HepG2 (cell line): Measurements from ENCODE around the gene ACSS2. TPM values are rescaled to one million over a fixed set of nuclear protein-coding genes. Genes with fewer than 3 reads are reported as not detected.

Experiments used
- ASH2L ChIP-seq: fragments of 300-600, 200-600 bp; sonication (generic); IDR thresholded peaks from 2 replicates; pipeline ENCODE4 v1.7.0; 2017; ENCODE audit warnings: low read depth, mild to moderate bottlenecking, moderate library complexity, mixed read lengths, low read length; ENCODE audit not compliant: insufficient read length
- HOMEZ ChIP-seq: IDR thresholded peaks from 2 replicates; pipeline ENCODE4 v1.6.1; 2016; ENCODE audit warnings: low read depth
- HOXD1 ChIP-seq: sonication (generic); formaldehyde crosslinking; IDR thresholded peaks from 2 replicates; pipeline ENCODE4 v1.5.0; 2020; ENCODE audit warnings: missing genetic modification reagents
- MAF1 ChIP-seq: sonication (generic); formaldehyde crosslinking; IDR thresholded peaks from 2 replicates; pipeline ENCODE4 v1.5.0; 2020; ENCODE audit warnings: missing genetic modification reagents, borderline replicate concordance
- MBNL3 ChIP-seq: fragments of 250-450 bp; sonication (Bioruptor Pico); conservative IDR thresholded peaks from 2 replicates; pipeline ENCODE4 v1.8.0; 2022; ENCODE audit warnings: mild to moderate bottlenecking, inconsistent platforms
- PRDM15 ChIP-seq: sonication (generic); formaldehyde crosslinking; IDR thresholded peaks from 2 replicates; pipeline ENCODE4 v1.4.0; 2020; ENCODE audit warnings: missing genetic modification reagents
- RBM39 ChIP-seq: fragments of 200-400 bp; formaldehyde crosslinking; IDR thresholded peaks from one replicate; pipeline ENCODE4 v1.6.1; 2018; ENCODE audit warnings: antibody characterized with exemption, mild to moderate bottlenecking, low read depth, low read length; ENCODE audit not compliant: poor library complexity, severe bottlenecking
- SATB2 ChIP-seq: sonication (generic); formaldehyde crosslinking; IDR thresholded peaks from 2 replicates; pipeline ENCODE4 v1.5.0; 2020; ENCODE audit warnings: missing genetic modification reagents
- SIN3B ChIP-seq: fragments of 150-350 bp; IDR thresholded peaks from 2 replicates; pipeline ENCODE4 v1.6.1; 2014; ENCODE audit warnings: low read length
- THAP9 ChIP-seq: sonication (generic); formaldehyde crosslinking; IDR thresholded peaks from 2 replicates; pipeline ENCODE4; 2020; ENCODE audit warnings: missing genetic modification reagents, mild to moderate bottlenecking, borderline replicate concordance
- ZBED4 ChIP-seq: sonication (generic); formaldehyde crosslinking; IDR thresholded peaks from 2 replicates; pipeline ENCODE4 v1.4.0; 2020; ENCODE audit warnings: missing genetic modification reagents, borderline replicate concordance
- ZFP36L2 ChIP-seq: sonication (generic); formaldehyde crosslinking; IDR thresholded peaks from 2 replicates; pipeline ENCODE4 v1.4.0; 2020; ENCODE audit warnings: missing genetic modification reagents
- ZNF160 ChIP-seq: sonication (generic); formaldehyde crosslinking; IDR thresholded peaks from 2 replicates; pipeline ENCODE4 v1.8.0; 2022; ENCODE audit warnings: mild to moderate bottlenecking, inconsistent platforms, missing genetic modification reagents
- ZNF512 ChIP-seq: sonication (generic); formaldehyde crosslinking; IDR thresholded peaks from 2 replicates; pipeline ENCODE4 v1.4.0; 2020; ENCODE audit warnings: mild to moderate bottlenecking, missing genetic modification reagents
- polyA plus RNA-seq, 8 experiments: library from polyadenylated mRNA; depleted of rRNA in 3 of 8; stranded (reverse) in 7 of 8; unstranded in 1 of 8; fragments of >200 nt; fragmentation: Illumina TruSeq in 4 of 8; extraction: Trizol in 4 of 8; gene quantifications; 2 replicates each; pipeline versions ENCODE4 v1.2.1 to v1.2.3, GENCODE V29; 2011 to 2016; ENCODE audit warnings: low read depth in 4 of 8, missing spikeins in 1 of 8, mixed read lengths in 1 of 8; ENCODE audit not compliant: insufficient read depth in 1 of 8
- total RNA-seq, 5 experiments: library from RNA; depleted of rRNA; stranded (reverse); fragments of >200 nt; fragmentation: Illumina TruSeq; extraction: Trizol; gene quantifications; 2 replicates each; pipeline ENCODE4 v1.2.3, GENCODE V29; 2016; ENCODE audit warnings: low read depth in 1 of 5

Gene ACSS2
- total and polyA plus RNA-seq, 2 of the 13 experiments (the other 11 are each of a cell fraction or from before 2014, with no cell fraction given) = 72.8 to 89.7 TPM

- peak; percentile 91 for TF ChIP-seq THAP9
- no peak for TF ChIP-seq ZNF512 (CRISPR knock-in tag)
- TF ChIP-seq MAF1 (CRISPR knock-in tag) = no peak; the same call in 1 of the 2 replicates
- no peak for TF ChIP-seq MBNL3
- TF ChIP-seq PRDM15 (CRISPR knock-in tag) = no peak
- TF ChIP-seq HOXD1 (CRISPR knock-in tag) = peak; percentile 72; the same call in 1 of the 2 replicates
- TF ChIP-seq ZBED4 (CRISPR knock-in tag) = no peak
- TF ChIP-seq ZFP36L2 (CRISPR knock-in tag) = peak; percentile 73; the same call in 1 of the 2 replicates
- TF ChIP-seq RBM39 = no peak
- no peak for TF ChIP-seq SIN3B
- no peak for TF ChIP-seq SATB2
- peak; percentile 60; the same call in 1 of the 2 replicates for TF ChIP-seq HOMEZ (CRISPR knock-in tag)
- peak; percentile 40; the same call in 1 of the 2 replicates for TF ChIP-seq ZNF160 (CRISPR knock-in tag)
- TF ChIP-seq ASH2L = peak; percentile 72
Measured at GRCh38 chr20:34872622-34873224, 3.7 kb upstream of the ACSS2 start, which contains the start of gene GGT7 (continued).
